GM12891 (cell line): ENCODE measurements around the gene GLE1.

Experiments
- POLR2A ChIP-seq: IDR thresholded peaks from 2 replicates; pipeline ENCODE4 v1.6.1; 2011; ENCODE audit warnings: low read depth, low read length, control low read depth
- POLR2AphosphoS5 ChIP-seq: IDR thresholded peaks from 2 replicates; pipeline ENCODE4 v1.6.1; 2011; ENCODE audit warnings: low read depth, low read length, control low read depth
- TAF1 ChIP-seq: IDR thresholded peaks from 2 replicates; pipeline ENCODE4 v1.6.1; 2011; ENCODE audit warnings: low read depth, low read length, control low read depth

DNA sequence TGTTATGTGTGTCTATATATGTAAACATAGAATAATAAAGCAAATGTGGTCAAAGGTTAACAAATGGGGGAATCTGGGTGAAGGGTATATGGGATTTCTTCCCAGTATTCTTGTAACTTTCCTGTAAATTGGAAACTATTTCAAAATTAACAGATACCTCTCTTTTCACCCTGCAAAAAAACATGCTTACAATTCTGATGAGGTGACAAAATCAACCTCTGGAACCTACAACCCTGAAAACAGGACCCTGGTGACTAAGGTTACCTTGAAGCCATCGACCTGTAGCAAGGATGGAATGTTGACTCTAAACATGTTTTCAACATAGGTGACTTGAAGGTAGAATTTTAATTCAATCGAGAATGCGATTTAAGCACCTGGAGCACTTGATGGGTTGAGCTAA, 42.0 kb downstream of the GLE1 start:
- no peak for TF ChIP-seq TAF1
- TF ChIP-seq POLR2AphosphoS5 = no peak
- no peak for TF ChIP-seq POLR2A
